Hepatocyte (in vitro differentiated cells): Measurements from ENCODE around the gene SLC1A2. TPM values are rescaled to one million over a fixed set of nuclear protein-coding genes. Genes with fewer than 3 reads are reported as not detected.

ENCODE experiments used
- DNase-seq: peaks from one replicate; pipeline ENCODE4 v3.0.0-alpha.2; 2016; ENCODE audit warnings: low spot score
- H2AFZ ChIP-seq: fragments of 200-600 bp; sonication (generic); 2 replicates; pipeline ENCODE4 v1.6.0; 2016; ENCODE audit warnings: antibody characterized with exemption, mild to moderate bottlenecking
- H3K27ac ChIP-seq: fragments of 200-600 bp; sonication (generic); 2 replicates; pipeline ENCODE4 v1.5.1; 2016; ENCODE audit warnings: mild to moderate bottlenecking
- H3K27me3 ChIP-seq: fragments of 200-600 bp; sonication (generic); 2 replicates; pipeline ENCODE4 v1.6.1; 2016
- H3K36me3 ChIP-seq: fragments of 200-600 bp; sonication (generic); replicated peaks from 2 replicates; pipeline ENCODE4 v1.5.1; 2016; ENCODE audit warnings: low read depth; ENCODE audit not compliant: insufficient read depth
- H3K4me1 ChIP-seq: fragments of 200-600 bp; sonication (generic); 2 replicates; pipeline ENCODE4 v1.5.1; 2016; ENCODE audit warnings: mild to moderate bottlenecking, moderate library complexity; ENCODE audit not compliant: insufficient read depth
- H3K4me2 ChIP-seq: fragments of 200-600 bp; sonication (generic); 2 replicates; pipeline ENCODE4 v1.6.0; 2016
- H3K4me3 ChIP-seq: fragments of 200-600 bp; sonication (generic); 2 replicates; pipeline ENCODE4 v1.5.1; 2016; ENCODE audit warnings: mild to moderate bottlenecking
- H3K79me2 ChIP-seq: fragments of 200-600 bp; sonication (generic); 2 replicates; pipeline ENCODE4 v1.6.0; 2017; ENCODE audit warnings: mild to moderate bottlenecking
- H3K9me2 ChIP-seq: fragments of 200-600 bp; sonication (generic); replicated peaks from 2 replicates; pipeline ENCODE4 v1.6.0; 2017; ENCODE audit warnings: mild to moderate bottlenecking; ENCODE audit not compliant: insufficient read depth
- H3K9me3 ChIP-seq: fragments of 200-600 bp; sonication (generic); 2 replicates; pipeline ENCODE4 v1.5.1; 2016; ENCODE audit warnings: low read depth, mild to moderate bottlenecking
- H4K20me1 ChIP-seq: fragments of 200-600 bp; sonication (generic); 2 replicates; pipeline ENCODE4 v1.6.0; 2016; ENCODE audit warnings: mild to moderate bottlenecking; ENCODE audit not compliant: insufficient read depth, poor library complexity, severe bottlenecking
- EZH2 ChIP-seq: fragments of 200-600 bp; sonication (generic); IDR thresholded peaks from 2 replicates; pipeline ENCODE4 v1.6.1; 2016; ENCODE audit warnings: antibody characterized with exemption, mild to moderate bottlenecking, borderline replicate concordance
- EZH2phosphoT487 ChIP-seq: fragments of 200-600 bp; sonication (generic); IDR thresholded peaks from one replicate; pipeline ENCODE4 v1.6.1; 2018; ENCODE audit warnings: antibody characterized with exemption, mild to moderate bottlenecking, low read depth, moderate library complexity; ENCODE audit not compliant: unreplicated experiment, severe bottlenecking
- WGBS: methylation state at CpG from one replicate; pipeline ENCODE4 v1.1.6; 2016; ENCODE audit warnings: low lambda C conversion rate; ENCODE audit errors: missing lambda C conversion rate; 5-methylcytosine and 5-hydroxymethylcytosine counted together
- polyA plus RNA-seq: library from polyadenylated mRNA; unstranded; fragments of >200 nt; fragmentation: Nextera tagmentation; extraction: Ambion mirVana; gene quantifications from 2 replicates; pipeline ENCODE4 v1.2.1, GENCODE V29; 2016
- total RNA-seq: library from RNA; depleted of rRNA; stranded (reverse); fragments of >200 nt; gene quantifications from 2 replicates; pipeline ENCODE4 v1.2.3, GENCODE V29; 2014
- TF ChIP-seq, protein P1 (sequence below): fragments of 200-600 bp; sonication (generic); IDR thresholded peaks from 2 replicates; pipeline ENCODE4 v1.5.1; 2016; ENCODE audit warnings: antibody characterized with exemption, mild to moderate bottlenecking; ENCODE audit not compliant: poor library complexity

Gene SLC1A2
- total and polyA plus RNA-seq, 2 experiments from 2014 or later, result 0.59 to 2.9 TPM

DNA sequence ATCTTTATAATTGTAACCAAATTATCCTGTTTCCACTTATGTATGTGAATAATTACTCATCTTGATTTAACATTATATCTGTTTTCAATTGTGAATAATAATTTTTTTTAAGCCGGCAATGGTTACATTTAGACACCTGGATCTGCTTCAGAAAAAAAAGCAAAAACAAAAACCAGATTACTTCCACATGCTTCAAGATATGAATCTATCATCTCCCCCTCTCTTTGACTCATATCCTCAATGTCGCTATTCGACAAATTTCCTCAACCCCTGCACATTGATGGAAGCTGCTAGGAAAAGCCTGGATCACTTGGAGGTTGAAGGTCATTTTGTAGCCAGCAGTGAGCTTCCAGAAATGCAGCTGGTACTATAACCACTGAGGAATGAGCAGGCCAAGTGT lies 42.7 kb downstream of the SLC1A2 start:
- Histone ChIP-seq H3K4me2 (no peak overlapping the region), H2AFZ (no peak overlapping the region), H3K9me3 (no peaks in the 10 kb centered on the region), H3K79me2 (no peaks in the 10 kb centered on the region), H3K27ac (no peak overlapping the region), H3K27me3 (no peaks in the 10 kb centered on the region), H3K9me2 (no peaks in the 10 kb centered on the region), H4K20me1 (no peaks in the 10 kb centered on the region), H3K4me1 (no peaks in the 10 kb centered on the region), H3K4me3 (no peak overlapping the region), H3K36me3 (no peaks in the 10 kb centered on the region)
- no peak for DNase-seq
- 80% methylated on average over 3 of the region's 3 CpGs for WGBS
- no peak for TF ChIP-seq EZH2
- TF ChIP-seq, protein P1, sequence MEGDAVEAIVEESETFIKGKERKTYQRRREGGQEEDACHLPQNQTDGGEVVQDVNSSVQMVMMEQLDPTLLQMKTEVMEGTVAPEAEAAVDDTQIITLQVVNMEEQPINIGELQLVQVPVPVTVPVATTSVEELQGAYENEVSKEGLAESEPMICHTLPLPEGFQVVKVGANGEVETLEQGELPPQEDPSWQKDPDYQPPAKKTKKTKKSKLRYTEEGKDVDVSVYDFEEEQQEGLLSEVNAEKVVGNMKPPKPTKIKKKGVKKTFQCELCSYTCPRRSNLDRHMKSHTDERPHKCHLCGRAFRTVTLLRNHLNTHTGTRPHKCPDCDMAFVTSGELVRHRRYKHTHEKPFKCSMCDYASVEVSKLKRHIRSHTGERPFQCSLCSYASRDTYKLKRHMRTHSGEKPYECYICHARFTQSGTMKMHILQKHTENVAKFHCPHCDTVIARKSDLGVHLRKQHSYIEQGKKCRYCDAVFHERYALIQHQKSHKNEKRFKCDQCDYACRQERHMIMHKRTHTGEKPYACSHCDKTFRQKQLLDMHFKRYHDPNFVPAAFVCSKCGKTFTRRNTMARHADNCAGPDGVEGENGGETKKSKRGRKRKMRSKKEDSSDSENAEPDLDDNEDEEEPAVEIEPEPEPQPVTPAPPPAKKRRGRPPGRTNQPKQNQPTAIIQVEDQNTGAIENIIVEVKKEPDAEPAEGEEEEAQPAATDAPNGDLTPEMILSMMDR, result no peak
- TF ChIP-seq EZH2phosphoT487, result no peak

DNA sequence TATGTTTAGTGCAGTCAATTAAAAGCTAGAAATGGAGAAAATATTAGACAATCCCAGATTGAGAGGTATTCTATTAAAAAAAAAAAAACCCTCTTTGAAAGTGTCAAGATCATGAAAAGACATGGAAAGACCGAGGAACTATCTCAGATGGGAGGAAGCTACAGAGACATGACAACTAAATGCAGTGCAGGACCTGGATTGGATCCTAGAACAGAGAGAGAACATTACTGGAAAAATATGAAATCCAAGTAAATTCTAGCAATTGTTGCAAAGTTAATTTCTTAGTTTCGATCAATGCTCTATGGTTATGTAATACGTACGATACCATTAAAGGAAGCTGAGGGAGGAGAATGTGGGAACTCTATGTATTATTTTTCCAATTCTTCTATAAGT lies 43.2 kb downstream of the SLC1A2 start:
- no peak overlapping the region for H2AFZ ChIP-seq
- H3K79me2 ChIP-seq, result no peaks in the 10 kb centered on the region
- no peak for DNase-seq
- no peaks in the 10 kb centered on the region for H3K27me3 ChIP-seq
- no peaks in the 10 kb centered on the region for H4K20me1 ChIP-seq
- no peak for TF ChIP-seq EZH2phosphoT487
- TF ChIP-seq, protein P1, result no peak
- no peak for TF ChIP-seq EZH2
- no peaks in the 10 kb centered on the region for H3K36me3 ChIP-seq
- H3K9me2 ChIP-seq, result no peaks in the 10 kb centered on the region
- no peak overlapping the region for H3K4me2 ChIP-seq
- WGBS, result 98% methylated on average over 4 of the region's 4 CpGs
- H3K4me3 ChIP-seq, result no peak overlapping the region
- H3K9me3 ChIP-seq, result no peaks in the 10 kb centered on the region
- H3K27ac ChIP-seq, result no peak overlapping the region
- H3K4me1 ChIP-seq, result no peaks in the 10 kb centered on the region

DNA sequence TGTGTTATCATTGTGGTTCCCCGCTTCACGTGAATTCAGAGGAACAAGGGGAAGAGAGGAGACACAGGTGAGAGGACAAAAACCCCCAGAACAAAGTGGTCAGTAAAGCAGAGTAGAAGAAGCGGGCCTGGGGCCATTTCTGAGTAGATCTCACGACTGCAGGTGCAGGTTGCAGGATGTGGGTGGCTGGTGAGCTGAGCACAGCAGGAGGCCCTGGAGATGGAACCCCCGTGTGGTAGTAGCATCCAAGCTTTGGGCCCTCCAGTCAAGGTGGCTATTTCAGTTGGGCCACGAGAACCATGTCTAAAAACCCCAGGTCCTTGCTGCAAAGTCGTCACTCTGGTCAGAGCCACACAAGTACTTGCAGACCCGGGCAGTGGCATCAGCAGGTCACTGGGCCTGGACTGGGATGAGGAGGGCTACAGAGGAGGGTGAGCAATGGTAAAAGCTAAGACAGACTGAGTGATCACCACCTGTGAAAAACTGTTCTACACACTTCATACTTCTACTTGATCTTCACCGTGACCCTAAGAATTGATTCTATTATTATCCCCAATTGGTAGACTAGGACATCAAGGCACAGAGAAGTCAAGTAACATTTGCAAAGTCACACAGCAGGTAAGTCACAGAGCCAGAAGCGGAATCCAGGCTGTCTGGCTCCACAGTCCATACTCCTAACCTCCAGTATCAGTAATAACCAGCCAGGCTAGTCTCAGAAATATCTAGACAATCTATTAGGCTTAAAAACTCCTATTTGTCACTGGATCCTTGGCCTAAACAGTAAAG lies 43.8 kb downstream of the SLC1A2 start:
- Histone ChIP-seq H3K27ac (no peak overlapping the region), H2AFZ (no peak overlapping the region), H3K36me3 (no peaks in the 10 kb centered on the region), H3K9me3 (no peaks in the 10 kb centered on the region), H3K27me3 (no peaks in the 10 kb centered on the region), H4K20me1 (no peaks in the 10 kb centered on the region), H3K4me3 (no peak overlapping the region), H3K4me1 (no peaks in the 10 kb centered on the region), H3K79me2 (no peaks in the 10 kb centered on the region), H3K9me2 (no peaks in the 10 kb centered on the region), H3K4me2 (no peak overlapping the region)
- TF ChIP-seq EZH2 (no peak), EZH2phosphoT487 (no peak)
- TF ChIP-seq, protein P1, result no peak
- WGBS, result 94% methylated on average over 10 of the region's 10 CpGs
- no peak for DNase-seq
